Mesendoderm (in vitro differentiated cells): ENCODE data around the gene STYK1.

Experiments
- DNase-seq: peaks from one replicate; pipeline ENCODE4 v3.0.0; 2013
- H2AK5ac ChIP-seq: 2 replicates; pipeline ENCODE4 v1.6.1; 2013; ENCODE audit warnings: low read length, inconsistent platforms
- H2BK120ac ChIP-seq: 2 replicates; pipeline ENCODE4 v1.6.1; 2013; ENCODE audit warnings: low read depth, mild to moderate bottlenecking, low read length, moderate library complexity, mixed read lengths
- H2BK15ac ChIP-seq: replicated peaks from 2 replicates; pipeline ENCODE4 v1.6.1; 2013; ENCODE audit warnings: low read depth, mild to moderate bottlenecking, moderate library complexity
- H2BK5ac ChIP-seq: 2 replicates; pipeline ENCODE4 v1.6.1; 2013; ENCODE audit warnings: low read length, inconsistent platforms
- H3K18ac ChIP-seq: 2 replicates; pipeline ENCODE4 v1.6.1; 2013; ENCODE audit warnings: mild to moderate bottlenecking, low read length, mixed read lengths
- H3K23ac ChIP-seq: one replicate; pipeline ENCODE4 v1.6.1; 2013; ENCODE audit warnings: low read length
- H3K27ac ChIP-seq: 2 replicates; pipeline ENCODE4 v1.5.1; 2013; ENCODE audit warnings: low read depth, mild to moderate bottlenecking, inconsistent platforms, low read length, moderate library complexity
- H3K27me3 ChIP-seq: 2 replicates; pipeline ENCODE4 v1.6.1; 2013; ENCODE audit warnings: low read length, control low read depth, mild to moderate bottlenecking, inconsistent platforms; ENCODE audit not compliant: insufficient read depth, poor library complexity
- H3K36me3 ChIP-seq: 2 replicates; pipeline ENCODE4 v1.6.1; 2013; ENCODE audit warnings: low read length, inconsistent platforms; ENCODE audit not compliant: control insufficient read depth, insufficient read depth
- H3K4ac ChIP-seq: one replicate; pipeline ENCODE4 v1.6.1; 2013; ENCODE audit warnings: low read depth, mild to moderate bottlenecking, low read length, moderate library complexity
- H3K4me1 ChIP-seq: 2 replicates; pipeline ENCODE4 v1.6.1; 2013; ENCODE audit warnings: low read depth, low read length, inconsistent platforms; ENCODE audit not compliant: control insufficient read depth
- H3K4me2 ChIP-seq: 2 replicates; pipeline ENCODE4 v1.6.1; 2013; ENCODE audit warnings: low read length
- H3K4me3 ChIP-seq: 2 replicates; pipeline ENCODE4 v1.5.1; 2013; ENCODE audit warnings: mild to moderate bottlenecking, low read length
- H3K56ac ChIP-seq: one replicate; pipeline ENCODE4 v1.6.1; 2013; ENCODE audit warnings: low read length
- H3K79me1 ChIP-seq: 2 replicates; pipeline ENCODE4 v1.6.1; 2013; ENCODE audit warnings: low read length, inconsistent platforms
- H3K79me2 ChIP-seq: 2 replicates; pipeline ENCODE4 v1.6.1; 2013; ENCODE audit warnings: mild to moderate bottlenecking, low read length; ENCODE audit not compliant: control insufficient read depth, insufficient read depth
- H3K9ac ChIP-seq: 2 replicates; pipeline ENCODE4 v1.6.1; 2013; ENCODE audit warnings: low read length, inconsistent platforms
- H4K5ac ChIP-seq: one replicate; pipeline ENCODE4 v1.6.1; 2013; ENCODE audit warnings: low read length
- H4K8ac ChIP-seq: one replicate; pipeline ENCODE4 v1.6.1; 2013; ENCODE audit warnings: low read depth, mild to moderate bottlenecking, control low read depth, low read length, moderate library complexity
- WGBS: extraction: QIAGEN DNeasy Blood & Tissue Kit; methylation state at CpG from one replicate; pipeline ENCODE4 v1.1.7; 2013; ENCODE audit warnings: low lambda C conversion rate, missing lambda C conversion rate; ENCODE audit not compliant: insufficient coverage; ENCODE audit errors: extremely low coverage; 5-methylcytosine and 5-hydroxymethylcytosine counted together

The STYK1 gene

DNA sequence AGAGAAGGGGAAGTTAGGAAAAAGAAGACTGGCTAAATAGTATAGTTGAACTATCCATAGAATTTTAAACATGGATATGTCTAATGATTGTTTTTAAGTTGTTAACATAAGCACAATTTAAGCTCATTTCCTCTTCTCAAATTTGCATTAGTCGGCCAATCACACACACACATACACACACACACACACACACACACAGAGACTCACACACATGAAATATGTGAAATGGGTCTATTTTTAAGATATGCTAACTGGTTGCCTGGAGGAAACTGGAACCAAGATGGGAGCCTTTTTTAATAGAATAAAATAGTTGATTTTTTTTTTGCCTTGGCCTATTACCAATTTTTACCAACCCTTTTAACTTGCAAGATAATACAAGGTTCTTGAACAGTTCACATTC, 24.0 kb upstream of the STYK1 start:
- H3K23ac ChIP-seq, result no peak overlapping the region
- no CpG with 5 or more reads among the region's 1 CpG for WGBS
- H3K79me1 ChIP-seq, result no peaks in the 10 kb centered on the region
- DNase-seq, result no peak
- no peaks in the 10 kb centered on the region for H3K79me2 ChIP-seq
- H3K4me3 ChIP-seq, result no peak overlapping the region
- H3K18ac ChIP-seq, result no peak overlapping the region
- no peak overlapping the region for H3K4me2 ChIP-seq
- H3K36me3 ChIP-seq, result peaks cover 5% of the 10 kb centered on the region
- no peak overlapping the region for H2BK5ac ChIP-seq
- H4K8ac ChIP-seq, result no peak overlapping the region
- H3K4ac ChIP-seq, result no peak overlapping the region
- no peak overlapping the region for H4K5ac ChIP-seq
- no peak overlapping the region for H3K56ac ChIP-seq
- H2AK5ac ChIP-seq, result no peak overlapping the region
- no peak overlapping the region for H3K9ac ChIP-seq
- no peak overlapping the region for H3K27ac ChIP-seq
- no peak overlapping the region for H2BK120ac ChIP-seq
- no peaks in the 10 kb centered on the region for H3K27me3 ChIP-seq
- no peaks in the 10 kb centered on the region for H3K4me1 ChIP-seq
- no peak overlapping the region for H2BK15ac ChIP-seq

DNA sequence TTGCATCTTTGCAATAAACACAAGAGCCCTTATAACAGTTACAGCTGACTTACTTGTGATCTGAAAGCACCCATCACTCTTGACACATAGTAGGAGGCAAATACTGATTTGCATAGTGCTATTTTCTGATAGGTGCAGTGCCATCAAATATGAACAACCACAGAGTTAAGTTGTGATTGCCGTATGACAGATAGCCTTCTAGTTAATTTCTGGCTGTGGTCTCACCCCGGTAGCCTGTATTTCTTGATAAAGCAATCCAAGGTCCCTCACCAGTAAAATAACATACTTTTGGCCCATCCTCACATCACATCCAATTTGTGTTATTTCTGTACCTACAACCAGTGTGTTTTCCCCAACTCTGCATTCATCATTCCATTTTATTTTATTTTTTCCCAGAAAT, 23.3 kb upstream of the STYK1 start:
- Histone ChIP-seq H3K79me1 (no peaks in the 10 kb centered on the region), H2BK15ac (no peak overlapping the region), H3K4me3 (no peak overlapping the region), H2BK120ac (no peak overlapping the region), H2AK5ac (no peak overlapping the region), H3K4ac (no peak overlapping the region), H4K8ac (no peak overlapping the region), H3K23ac (no peak overlapping the region), H3K27ac (no peak overlapping the region), H2BK5ac (no peak overlapping the region), H4K5ac (no peak overlapping the region), H3K18ac (no peak overlapping the region), H3K56ac (no peak overlapping the region), H3K36me3 (peaks cover 5% of the 10 kb centered on the region), H3K4me2 (no peak overlapping the region), H3K27me3 (no peaks in the 10 kb centered on the region), H3K4me1 (no peaks in the 10 kb centered on the region), H3K79me2 (no peaks in the 10 kb centered on the region), H3K9ac (no peak overlapping the region)
- WGBS, result no CpG with 5 or more reads among the region's 2 CpGs
- DNase-seq, result no peak

DNA sequence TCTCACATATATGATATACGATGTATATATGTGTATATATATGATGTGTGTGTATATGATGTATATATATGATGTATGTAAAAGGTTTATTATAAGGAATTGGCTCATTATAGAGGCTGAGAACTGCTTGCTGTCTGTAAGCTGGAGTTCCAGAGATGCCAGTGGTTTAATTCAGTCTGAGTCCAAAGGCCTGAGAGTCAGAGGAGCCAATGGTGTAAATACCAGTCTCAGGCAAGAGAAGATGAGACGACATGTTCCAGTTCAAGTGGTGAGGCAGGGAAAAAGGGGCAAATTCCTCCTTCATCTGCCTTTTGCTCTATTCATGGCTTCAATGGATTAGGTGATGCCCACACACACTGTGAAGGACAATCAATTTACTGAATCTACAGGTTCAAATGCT, 17.1 kb upstream of the STYK1 start:
- Histone ChIP-seq H3K27ac (no peak overlapping the region), H3K56ac (no peak overlapping the region), H2BK5ac (no peak overlapping the region), H3K23ac (no peak overlapping the region), H3K79me1 (no peaks in the 10 kb centered on the region), H2BK15ac (no peak overlapping the region), H3K27me3 (no peaks in the 10 kb centered on the region), H3K4me3 (no peak overlapping the region), H4K8ac (no peak overlapping the region), H3K4me2 (no peak overlapping the region), H3K4ac (no peak overlapping the region), H3K9ac (no peak overlapping the region), H4K5ac (no peak overlapping the region), H3K36me3 (no peaks in the 10 kb centered on the region), H3K79me2 (no peaks in the 10 kb centered on the region), H3K18ac (no peak overlapping the region), H2BK120ac (no peak overlapping the region), H2AK5ac (no peak overlapping the region), H3K4me1 (no peaks in the 10 kb centered on the region)
- WGBS, result 100% methylated on average over 1 of the region's 2 CpGs
- no peak for DNase-seq

DNA sequence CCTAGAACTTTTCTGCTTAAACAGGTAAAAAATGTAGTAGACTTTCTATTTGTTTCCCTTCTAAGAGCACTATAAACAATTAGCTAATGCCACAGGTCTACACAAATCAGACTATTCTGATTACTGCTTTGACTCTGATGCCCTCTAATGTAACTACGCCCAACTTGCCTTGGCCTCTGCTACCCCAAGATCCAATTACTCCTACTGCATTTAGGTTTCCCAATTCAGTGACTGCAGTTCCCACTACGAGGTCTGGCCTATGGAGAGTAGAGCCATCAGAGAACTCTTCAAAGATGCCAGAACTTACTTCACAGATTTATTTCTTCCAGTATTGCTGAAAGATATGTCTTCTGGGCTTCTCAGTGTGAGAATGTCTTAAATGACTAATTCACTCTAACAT, 15.3 kb upstream of the STYK1 start:
- Histone ChIP-seq H2AK5ac (no peak overlapping the region), H3K27me3 (no peaks in the 10 kb centered on the region), H3K4ac (no peak overlapping the region), H2BK120ac (no peak overlapping the region), H3K4me1 (no peaks in the 10 kb centered on the region), H3K79me2 (no peaks in the 10 kb centered on the region), H3K27ac (no peak overlapping the region), H2BK15ac (no peak overlapping the region), H2BK5ac (no peak overlapping the region), H3K4me2 (no peak overlapping the region), H3K4me3 (no peak overlapping the region), H4K8ac (no peak overlapping the region), H3K56ac (no peak overlapping the region), H3K23ac (no peak overlapping the region), H3K18ac (no peak overlapping the region), H3K9ac (no peak overlapping the region), H4K5ac (no peak overlapping the region), H3K79me1 (no peaks in the 10 kb centered on the region), H3K36me3 (no peaks in the 10 kb centered on the region)
- no CpG with 5 or more reads among the region's 2 CpGs for WGBS
- DNase-seq, result no peak

DNA sequence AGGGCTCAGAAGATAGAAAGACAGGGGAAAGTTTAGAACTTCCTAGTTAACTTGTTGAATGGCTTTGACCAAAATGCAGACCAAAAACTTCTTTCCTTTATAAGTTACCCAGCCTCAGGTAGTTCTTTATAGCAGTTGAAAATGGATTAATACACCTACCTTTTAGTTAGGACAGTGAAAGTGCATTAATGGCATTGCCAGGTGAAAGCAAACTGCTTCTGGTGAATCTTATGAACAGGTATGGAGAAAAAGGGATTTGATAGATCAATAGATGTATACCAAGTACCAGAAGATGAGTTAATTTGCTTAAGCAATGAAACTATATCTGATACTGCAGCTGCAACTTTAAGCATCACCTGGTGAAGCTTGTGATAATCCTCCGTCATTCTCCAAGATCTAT, 14.2 kb upstream of the STYK1 start:
- no peak overlapping the region for H2BK120ac ChIP-seq
- no peaks in the 10 kb centered on the region for H3K79me1 ChIP-seq
- H3K27me3 ChIP-seq, result no peaks in the 10 kb centered on the region
- no peak overlapping the region for H3K4ac ChIP-seq
- no peak overlapping the region for H3K56ac ChIP-seq
- H3K4me3 ChIP-seq, result no peak overlapping the region
- no peak overlapping the region for H4K8ac ChIP-seq
- H2AK5ac ChIP-seq, result no peak overlapping the region
- H3K27ac ChIP-seq, result no peak overlapping the region
- H3K4me1 ChIP-seq, result no peaks in the 10 kb centered on the region
- no peak overlapping the region for H3K23ac ChIP-seq
- no peak overlapping the region for H4K5ac ChIP-seq
- H2BK15ac ChIP-seq, result no peak overlapping the region
- H3K9ac ChIP-seq, result no peak overlapping the region
- no peak for DNase-seq
- H3K18ac ChIP-seq, result no peak overlapping the region
- H2BK5ac ChIP-seq, result no peak overlapping the region
- no peaks in the 10 kb centered on the region for H3K36me3 ChIP-seq
- WGBS, result no CpG with 5 or more reads among the region's 1 CpG
- H3K4me2 ChIP-seq, result no peak overlapping the region
- no peaks in the 10 kb centered on the region for H3K79me2 ChIP-seq

DNA sequence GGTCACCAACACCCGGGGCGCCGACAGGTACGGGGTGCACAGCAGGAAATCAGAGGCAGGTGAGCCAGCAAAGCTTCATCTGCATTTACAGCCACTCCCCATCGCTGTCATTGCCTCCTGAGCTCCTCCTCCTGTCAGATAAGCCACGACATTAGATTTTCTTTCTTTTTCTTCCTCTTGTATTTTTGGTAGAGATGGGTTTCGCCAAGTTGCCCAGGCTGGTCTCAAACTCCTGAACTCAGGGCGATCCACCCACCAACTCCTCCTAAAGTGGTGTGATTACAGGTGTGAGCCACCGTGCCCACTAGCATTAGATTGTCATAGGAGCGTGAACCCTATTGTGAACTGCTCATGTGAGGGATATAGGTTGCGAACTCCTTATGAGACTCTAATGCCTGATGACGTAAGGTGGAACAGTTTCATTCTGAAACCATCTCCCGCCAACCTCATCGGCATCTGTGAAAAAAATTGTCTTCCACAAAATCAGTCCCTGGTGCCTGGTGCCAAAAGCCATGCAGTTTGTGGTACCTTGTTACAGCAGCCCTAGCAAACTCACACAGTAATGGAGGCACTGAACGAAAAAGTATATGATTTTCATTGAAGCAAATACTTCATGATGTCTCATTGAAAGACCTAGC, 1.5 kb downstream of the STYK1 start:
- no peak overlapping the region for H3K18ac ChIP-seq
- no peak overlapping the region for H4K8ac ChIP-seq
- WGBS, result no CpG with 5 or more reads among the region's 15 CpGs
- H3K27ac ChIP-seq, result no peak overlapping the region
- no peak overlapping the region for H3K56ac ChIP-seq
- H3K4ac ChIP-seq, result no peak overlapping the region
- H3K4me3 ChIP-seq, result no peak overlapping the region
- H3K79me2 ChIP-seq, result no peaks in the 10 kb centered on the region
- no peaks in the 10 kb centered on the region for H3K27me3 ChIP-seq
- H4K5ac ChIP-seq, result no peak overlapping the region
- no peak overlapping the region for H3K4me2 ChIP-seq
- DNase-seq, result no peak
- H3K9ac ChIP-seq, result no peak overlapping the region
- no peaks in the 10 kb centered on the region for H3K36me3 ChIP-seq
- no peaks in the 10 kb centered on the region for H3K79me1 ChIP-seq
- no peaks in the 10 kb centered on the region for H3K4me1 ChIP-seq
- H3K23ac ChIP-seq, result no peak overlapping the region
- no peak overlapping the region for H2BK120ac ChIP-seq
- no peak overlapping the region for H2BK15ac ChIP-seq
- no peak overlapping the region for H2BK5ac ChIP-seq
- H2AK5ac ChIP-seq, result no peak overlapping the region
